GM23338 (cell line): ENCODE measurements around the gene TMEM250. TPM values are rescaled to one million over a fixed set of nuclear protein-coding genes. Genes with fewer than 3 reads are reported as not detected.

Experiments
- ATAC-seq: fragments of 200-7000 bp; cut with Tn5 transposase; 3 replicates; pipeline ENCODE4 v1.9.1; 2020
- DNase-seq: peaks from one replicate; pipeline ENCODE4 v3.0.0-alpha.2; 2015; ENCODE audit warnings: low spot score
- H2AFZ ChIP-seq: fragments of 200-600 bp; sonication (generic); 2 replicates; pipeline ENCODE4 v1.8.0; 2016; ENCODE audit warnings: antibody characterized with exemption, mild to moderate bottlenecking, moderate library complexity
- H3F3A ChIP-seq: fragments of 200-600 bp; sonication (generic); replicated peaks from 2 replicates; pipeline ENCODE4 v1.8.0; 2017; ENCODE audit warnings: antibody characterized with exemption, mixed run types, low read depth
- H3K27ac ChIP-seq: fragments of 200-600 bp; sonication (generic); 2 replicates; pipeline ENCODE4 v1.6.1; 2016; ENCODE audit warnings: low read depth
- H3K27me3 ChIP-seq: fragments of 200-600 bp; sonication (generic); 2 replicates; pipeline ENCODE4 v1.8.0; 2016; ENCODE audit warnings: mild to moderate bottlenecking, mixed run types, moderate library complexity; ENCODE audit not compliant: insufficient read depth
- H3K36me3 ChIP-seq: fragments of 200-600 bp; sonication (generic); 2 replicates; pipeline ENCODE4 v1.8.0; 2016; ENCODE audit warnings: mild to moderate bottlenecking; ENCODE audit not compliant: insufficient read depth
- H3K4me1 ChIP-seq: fragments of 200-600 bp; sonication (generic); 2 replicates; pipeline ENCODE4 v1.8.0; 2016; ENCODE audit warnings: mild to moderate bottlenecking, moderate library complexity; ENCODE audit not compliant: insufficient read depth
- H3K4me2 ChIP-seq: fragments of 200-600 bp; sonication (generic); 2 replicates; pipeline ENCODE4 v1.7.1; 2017; ENCODE audit warnings: mixed run types
- H3K4me3 ChIP-seq: fragments of 200-600 bp; sonication (generic); 2 replicates; pipeline ENCODE4 v1.6.1; 2016; ENCODE audit warnings: mixed run types
- H3K79me2 ChIP-seq: fragments of 200-600 bp; sonication (generic); replicated peaks from 2 replicates; pipeline ENCODE4 v1.8.0; 2017; ENCODE audit warnings: mild to moderate bottlenecking; ENCODE audit not compliant: insufficient read depth
- H3K9me2 ChIP-seq: fragments of 200-600 bp; sonication (generic); 2 replicates; pipeline ENCODE4 v1.8.0; 2017; ENCODE audit not compliant: insufficient read depth
- H4K20me1 ChIP-seq: fragments of 200-600 bp; sonication (generic); replicated peaks from 2 replicates; pipeline ENCODE4 v1.8.0; 2017; ENCODE audit warnings: mild to moderate bottlenecking; ENCODE audit not compliant: insufficient read depth
- H3K27ac Mint-ChIP-seq: 2 replicates; pipeline ENCODE4 v1.8.0; 2020; ENCODE audit warnings: inconsistent platforms, mild to moderate bottlenecking, moderate library complexity, mixed read lengths
- H3K27me3 Mint-ChIP-seq: 3 replicates; pipeline ENCODE4 v1.8.0; 2022; ENCODE audit warnings: low read depth, mild to moderate bottlenecking, moderate library complexity, mixed read lengths, inconsistent platforms; ENCODE audit not compliant: insufficient read depth, poor library complexity
- H3K36me3 Mint-ChIP-seq: 3 replicates; pipeline ENCODE4 v1.8.0; 2021; ENCODE audit warnings: low read depth, mild to moderate bottlenecking, inconsistent platforms, moderate library complexity, mixed read lengths
- H3K4me1 Mint-ChIP-seq: 3 replicates; pipeline ENCODE4 v1.8.0; 2020; ENCODE audit warnings: mild to moderate bottlenecking, inconsistent platforms, mixed read lengths
- H3K4me3 Mint-ChIP-seq: 3 replicates; pipeline ENCODE4 v1.8.0; 2021; ENCODE audit warnings: moderate library complexity, mild to moderate bottlenecking, inconsistent platforms, mixed read lengths
- H3K9me3 Mint-ChIP-seq: 3 replicates; pipeline ENCODE4 v1.8.0; 2020; ENCODE audit warnings: moderate library complexity, mild to moderate bottlenecking, inconsistent platforms, mixed read lengths
- CREB1 ChIP-seq: fragments of 250-450 bp; sonication (Bioruptor Pico); IDR thresholded peaks from 2 replicates; pipeline ENCODE4 v1.5.0; 2020; ENCODE audit warnings: low read depth, mild to moderate bottlenecking, moderate library complexity
- CTCF ChIP-seq, 2 experiments: fragments of 200-600 bp in 1 of 2; sonication (generic) in 1 of 2; conservative IDR thresholded peaks; 2 replicates each; pipeline versions ENCODE4 v1.5.1 to v1.6.1; 2016 to 2017; ENCODE audit warnings: antibody characterized with exemption in 2 of 2, low read depth in 2 of 2, mild to moderate bottlenecking in 2 of 2, moderate library complexity in 1 of 2
- ETS1 ChIP-seq: IDR thresholded peaks from 2 replicates; pipeline ENCODE4 v1.6.1; 2016; ENCODE audit warnings: antibody characterized with exemption
- EZH2 ChIP-seq: fragments of 200-600 bp; sonication (generic); IDR thresholded peaks from one replicate; pipeline ENCODE4 v1.8.0; 2017; ENCODE audit warnings: antibody characterized with exemption, mild to moderate bottlenecking, low read depth; ENCODE audit not compliant: unreplicated experiment
- EZH2phosphoT487 ChIP-seq: fragments of 200-600 bp; sonication (generic); IDR thresholded peaks from one replicate; pipeline ENCODE4 v1.8.1; 2018; ENCODE audit warnings: antibody characterized with exemption; ENCODE audit not compliant: unreplicated experiment
- JUNB ChIP-seq: IDR thresholded peaks from one replicate; pipeline ENCODE4 v1.6.1; 2016; ENCODE audit warnings: antibody characterized with exemption; ENCODE audit not compliant: unreplicated experiment
- NANOG ChIP-seq: IDR thresholded peaks from 2 replicates; pipeline ENCODE4 v1.6.1; 2016; ENCODE audit warnings: antibody characterized with exemption, borderline replicate concordance
- POLR2AphosphoS5 ChIP-seq: IDR thresholded peaks from 2 replicates; pipeline ENCODE4 v1.6.1; 2016; ENCODE audit warnings: antibody characterized with exemption, low read depth
- REST ChIP-seq: IDR thresholded peaks from one replicate; pipeline ENCODE4 v1.6.1; 2018; ENCODE audit warnings: antibody characterized with exemption; ENCODE audit not compliant: unreplicated experiment
- STAT1 ChIP-seq: IDR thresholded peaks from one replicate; pipeline ENCODE4 v1.6.1; 2016; ENCODE audit warnings: antibody characterized with exemption; ENCODE audit not compliant: unreplicated experiment
- ZNF114 ChIP-seq: fragments of 250-450 bp; sonication (Bioruptor Pico); IDR thresholded peaks from 2 replicates; pipeline ENCODE4 v1.5.0; 2020; ENCODE audit warnings: mild to moderate bottlenecking, moderate library complexity
- ZNF331 ChIP-seq: fragments of 250-450 bp; sonication (Bioruptor Pico); IDR thresholded peaks from 2 replicates; pipeline ENCODE4 v1.5.0; 2020; ENCODE audit warnings: low read depth, mild to moderate bottlenecking, moderate library complexity
- ZNF462 ChIP-seq: fragments of 250-450 bp; sonication (Bioruptor Pico); IDR thresholded peaks from 2 replicates; pipeline ENCODE4 v1.5.0; 2020; ENCODE audit warnings: mild to moderate bottlenecking, moderate library complexity
- polyA plus RNA-seq: library from polyadenylated mRNA; unstranded; fragments of >200 nt; fragmentation: Nextera tagmentation; extraction: Ambion mirVana; gene quantifications from 2 replicates; pipeline ENCODE4 v1.2.1, GENCODE V29; 2016
- total RNA-seq: library from RNA; depleted of rRNA; stranded (reverse); fragments of >200 nt; shearing (Covaris generic); gene quantifications from 2 replicates; pipeline ENCODE4 v1.2.3, GENCODE V29; 2014

The TMEM250 gene
- total and polyA plus RNA-seq, 2 experiments from 2014 or later = 12.2 to 39.2 TPM

GRCh38 chr9:136154943-136155342 is 36.3 kb upstream of the TMEM250 start:
- Histone ChIP-seq H3K4me3 (no peak overlapping the region), H4K20me1 (no peaks in the 10 kb centered on the region), H3K9me2 (no peaks in the 10 kb centered on the region), H2AFZ (no peak overlapping the region), H3K27ac (no peak overlapping the region), H3K79me2 (no peaks in the 10 kb centered on the region), H3K36me3 (no peaks in the 10 kb centered on the region), H3K4me1 (peaks cover 12% of the 10 kb centered on the region; the same call in 1 of the 2 replicates), H3K27me3 (no peaks in the 10 kb centered on the region), H3K4me2 (no peak overlapping the region), H3F3A (0 out of 2 replicates have a peak, but pooled peaks cover 3% of the 10 kb centered on the region)
- Mint-ChIP-seq H3K4me3 (no peak overlapping the region; the same call in 2 of the 3 replicates), H3K9me3 (peaks cover 7% of the 10 kb centered on the region; the same call in 1 of the 3 replicates), H3K4me1 (peaks cover 27% of the 10 kb centered on the region), H3K27ac (no peak overlapping the region), H3K36me3 (peaks cover 2% of the 10 kb centered on the region; the same call in 2 of the 3 replicates), H3K27me3 (peaks cover 6% of the 10 kb centered on the region)
- ATAC-seq (no peak), DNase-seq (no peak)
- TF ChIP-seq NANOG = no peak
- TF ChIP-seq EZH2phosphoT487 = no peak
- TF ChIP-seq EZH2 = no peak
- TF ChIP-seq STAT1 = no peak
- TF ChIP-seq REST = no peak
- TF ChIP-seq ZNF114 (CRISPR knock-in tag) = no peak
- no peak for TF ChIP-seq CREB1 (CRISPR knock-in tag)
- TF ChIP-seq CTCF (conservative IDR thresholded peaks at IDR 0.05; ENCODE audit: low read depth in 2 of 2) = no peak
- no peak for TF ChIP-seq ETS1
- no peak for TF ChIP-seq ZNF331
- TF ChIP-seq ZNF462 (CRISPR knock-in tag) = no peak
- TF ChIP-seq JUNB = no peak
- TF ChIP-seq POLR2AphosphoS5 = no peak
